SK-N-SH treated with all-trans-retinoic acid at 6 μM for 48 hours (cell line): ENCODE measurements around the gene SCGB1D1.

Experiments
- RARB ChIP-seq: fragments of 250-450 bp; sonication (Bioruptor Pico); IDR thresholded peaks from 2 replicates; pipeline ENCODE4 v1.8.0; 2021; ENCODE audit warnings: mild to moderate bottlenecking, moderate library complexity
- ZFP3 ChIP-seq: fragments of 250-450 bp; sonication (Bioruptor Pico); IDR thresholded peaks from 2 replicates; pipeline ENCODE4 v1.5.0; 2020; ENCODE audit warnings: mild to moderate bottlenecking, moderate library complexity
- ZFP30 ChIP-seq: fragments of 450-650 bp; formaldehyde crosslinking; IDR thresholded peaks from 2 replicates; pipeline ENCODE4 v1.5.0; 2022; ENCODE audit warnings: mild to moderate bottlenecking, moderate library complexity
- ZNF565 ChIP-seq: fragments of 450-650 bp; formaldehyde crosslinking; conservative IDR thresholded peaks from 2 replicates; pipeline ENCODE4 v1.5.0; 2020; ENCODE audit warnings: low read depth, mild to moderate bottlenecking, moderate library complexity
- TF ChIP-seq, protein P1 (sequence below): fragments of 250-450 bp; sonication (Bioruptor Pico); IDR thresholded peaks from 2 replicates; pipeline ENCODE4 v1.8.0; 2020; ENCODE audit warnings: mild to moderate bottlenecking, moderate library complexity, borderline replicate concordance
- TF ChIP-seq, protein P2 (sequence below): fragments of 250-450 bp; sonication (Bioruptor Pico); IDR thresholded peaks from 2 replicates; pipeline ENCODE4 v1.5.1; 2021; ENCODE audit warnings: mild to moderate bottlenecking, moderate library complexity
- TF ChIP-seq, protein P3 (sequence below): fragments of 250-450 bp; sonication (Bioruptor Pico); IDR thresholded peaks from 2 replicates; pipeline ENCODE4 v1.5.1; 2020; ENCODE audit warnings: low read depth, mild to moderate bottlenecking, moderate library complexity

DNA sequence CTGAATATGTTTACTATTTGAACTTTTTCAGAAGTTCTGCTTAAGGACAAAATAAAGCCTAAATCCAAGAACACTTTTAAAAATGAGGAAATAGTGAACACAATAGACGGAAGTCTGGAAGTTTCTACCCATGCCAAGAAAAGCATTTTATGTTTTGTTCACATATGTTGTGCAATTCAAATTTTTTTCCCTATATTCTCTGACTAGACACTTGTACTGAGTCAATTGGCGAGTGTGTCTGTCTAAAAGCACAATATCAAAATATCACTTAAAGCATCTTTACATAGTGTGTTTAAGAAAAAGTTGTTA, 37.0 kb upstream of the SCGB1D1 start:
- TF ChIP-seq, protein P1, sequence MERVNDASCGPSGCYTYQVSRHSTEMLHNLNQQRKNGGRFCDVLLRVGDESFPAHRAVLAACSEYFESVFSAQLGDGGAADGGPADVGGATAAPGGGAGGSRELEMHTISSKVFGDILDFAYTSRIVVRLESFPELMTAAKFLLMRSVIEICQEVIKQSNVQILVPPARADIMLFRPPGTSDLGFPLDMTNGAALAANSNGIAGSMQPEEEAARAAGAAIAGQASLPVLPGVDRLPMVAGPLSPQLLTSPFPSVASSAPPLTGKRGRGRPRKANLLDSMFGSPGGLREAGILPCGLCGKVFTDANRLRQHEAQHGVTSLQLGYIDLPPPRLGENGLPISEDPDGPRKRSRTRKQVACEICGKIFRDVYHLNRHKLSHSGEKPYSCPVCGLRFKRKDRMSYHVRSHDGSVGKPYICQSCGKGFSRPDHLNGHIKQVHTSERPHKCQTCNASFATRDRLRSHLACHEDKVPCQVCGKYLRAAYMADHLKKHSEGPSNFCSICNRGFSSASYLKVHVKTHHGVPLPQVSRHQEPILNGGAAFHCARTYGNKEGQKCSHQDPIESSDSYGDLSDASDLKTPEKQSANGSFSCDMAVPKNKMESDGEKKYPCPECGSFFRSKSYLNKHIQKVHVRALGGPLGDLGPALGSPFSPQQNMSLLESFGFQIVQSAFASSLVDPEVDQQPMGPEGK (CRISPR knock-in tag) = no peak
- TF ChIP-seq, protein P2, sequence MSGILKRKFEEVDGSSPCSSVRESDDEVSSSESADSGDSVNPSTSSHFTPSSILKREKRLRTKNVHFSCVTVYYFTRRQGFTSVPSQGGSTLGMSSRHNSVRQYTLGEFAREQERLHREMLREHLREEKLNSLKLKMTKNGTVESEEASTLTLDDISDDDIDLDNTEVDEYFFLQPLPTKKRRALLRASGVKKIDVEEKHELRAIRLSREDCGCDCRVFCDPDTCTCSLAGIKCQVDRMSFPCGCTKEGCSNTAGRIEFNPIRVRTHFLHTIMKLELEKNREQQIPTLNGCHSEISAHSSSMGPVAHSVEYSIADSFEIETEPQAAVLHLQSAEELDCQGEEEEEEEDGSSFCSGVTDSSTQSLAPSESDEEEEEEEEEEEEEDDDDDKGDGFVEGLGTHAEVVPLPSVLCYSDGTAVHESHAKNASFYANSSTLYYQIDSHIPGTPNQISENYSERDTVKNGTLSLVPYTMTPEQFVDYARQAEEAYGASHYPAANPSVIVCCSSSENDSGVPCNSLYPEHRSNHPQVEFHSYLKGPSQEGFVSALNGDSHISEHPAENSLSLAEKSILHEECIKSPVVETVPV = no peak
- TF ChIP-seq ZFP3 (CRISPR knock-in tag) (no peak), ZNF565 (CRISPR knock-in tag) (no peak), ZFP30 (CRISPR knock-in tag) (no peak), RARB (CRISPR knock-in tag) (no peak)
- TF ChIP-seq, protein P3, sequence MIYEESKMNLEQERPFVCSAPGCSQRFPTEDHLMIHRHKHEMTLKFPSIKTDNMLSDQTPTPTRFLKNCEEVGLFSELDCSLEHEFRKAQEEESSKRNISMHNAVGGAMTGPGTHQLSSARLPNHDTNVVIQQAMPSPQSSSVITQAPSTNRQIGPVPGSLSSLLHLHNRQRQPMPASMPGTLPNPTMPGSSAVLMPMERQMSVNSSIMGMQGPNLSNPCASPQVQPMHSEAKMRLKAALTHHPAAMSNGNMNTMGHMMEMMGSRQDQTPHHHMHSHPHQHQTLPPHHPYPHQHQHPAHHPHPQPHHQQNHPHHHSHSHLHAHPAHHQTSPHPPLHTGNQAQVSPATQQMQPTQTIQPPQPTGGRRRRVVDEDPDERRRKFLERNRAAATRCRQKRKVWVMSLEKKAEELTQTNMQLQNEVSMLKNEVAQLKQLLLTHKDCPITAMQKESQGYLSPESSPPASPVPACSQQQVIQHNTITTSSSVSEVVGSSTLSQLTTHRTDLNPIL (CRISPR knock-in tag) = no peak
